ENCODE results near the gene ARHGAP8. TPM values are rescaled to one million over a fixed set of nuclear protein-coding genes. Genes with fewer than 3 reads are reported as not detected.

ARHGAP8 gene
- polyA plus RNA-seq (2012; ENCODE audit: insufficient read depth, insufficient read length): not detected

DNA sequence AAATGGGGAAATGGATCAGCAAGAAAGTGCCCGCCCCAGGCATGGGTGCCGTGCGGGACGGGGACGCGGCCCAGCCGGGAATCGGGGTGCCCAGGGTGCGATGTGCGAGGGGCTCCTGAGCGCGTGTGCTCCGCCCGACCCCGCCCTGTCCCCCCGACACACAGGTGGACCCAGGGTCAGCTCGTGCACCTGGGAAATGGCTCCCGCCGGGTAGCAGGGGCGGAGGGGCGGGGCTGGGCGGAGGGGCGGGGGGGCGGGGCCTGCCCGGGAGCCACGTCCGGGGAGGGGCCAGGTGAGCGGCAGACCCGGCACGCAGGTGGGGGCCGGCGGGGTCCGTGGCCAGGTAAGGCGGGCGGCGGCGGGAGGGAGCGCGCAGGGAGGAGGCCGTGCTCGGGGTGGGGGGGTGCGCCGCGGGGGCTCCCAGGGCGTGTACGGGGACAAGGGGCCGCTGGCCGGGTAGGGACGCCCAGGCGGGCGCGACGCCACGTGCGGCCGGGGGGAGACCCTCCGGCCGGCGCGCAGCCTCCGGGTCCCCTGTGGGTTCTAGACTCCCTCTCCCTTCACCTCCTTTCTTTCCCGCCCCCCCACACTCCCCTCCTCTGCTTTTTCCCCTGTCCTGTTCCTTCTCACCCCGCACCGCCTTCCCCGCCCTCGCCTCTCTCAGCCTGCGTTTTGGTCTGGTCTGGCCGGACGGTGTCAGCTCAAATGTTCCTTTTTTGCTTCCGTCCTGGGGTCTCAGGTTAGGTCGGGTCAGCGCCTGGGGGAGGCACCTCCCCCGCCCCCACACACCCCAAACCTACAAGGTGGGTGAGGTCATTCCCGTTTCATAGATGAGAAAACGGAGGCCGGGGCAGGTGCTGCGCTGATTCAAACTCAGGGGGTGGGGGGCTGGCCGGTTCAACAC, at the start of gene ARHGAP8:
Gene ARHGAP8 (plus strand): TSS at position 291 of the 904 bp plus-strand sequence. CDS start 33,953 bp downstream, outside the sequence.
- no peak for DNase-seq (ENCODE audit: low read depth, low spot score)
- H3K4me3 ChIP-seq (ENCODE audit: low read length): no peak within 1 kb of the TSS

DNA sequence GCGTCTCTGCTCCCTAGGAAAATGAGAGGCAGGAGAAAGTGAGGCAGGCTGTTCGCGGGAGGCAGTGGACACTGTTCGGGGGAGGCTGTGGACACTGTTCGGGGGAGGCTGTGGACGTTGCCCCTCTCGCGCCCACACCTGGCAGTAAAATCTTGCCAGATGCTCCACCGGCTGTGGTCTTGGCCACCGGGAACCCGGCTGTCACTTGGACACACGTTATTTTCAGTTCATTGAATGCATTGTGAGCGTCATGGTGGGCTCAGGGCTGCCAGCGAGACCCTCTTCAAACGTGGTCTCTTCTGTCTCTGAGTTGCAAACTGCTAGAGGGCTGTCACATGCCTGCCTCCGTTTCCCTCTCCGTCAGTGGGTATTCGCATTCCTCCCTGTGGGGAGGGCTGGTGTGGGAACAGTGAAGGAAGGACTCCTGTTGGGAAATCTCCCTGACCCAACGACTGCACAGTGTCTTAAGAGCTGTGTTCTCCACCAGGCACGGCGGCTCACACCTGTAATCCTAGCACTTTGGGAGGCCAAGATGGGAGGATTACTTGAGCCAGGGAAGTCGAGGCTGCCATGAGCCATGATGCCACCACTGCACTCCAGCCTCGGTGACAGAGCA, 49.0 kb upstream of the ARHGAP8 start:
- DNase-seq (ENCODE audit: low read depth, low spot score): no peak
- H3K4me3 ChIP-seq (ENCODE audit: low read length): peak overlapping the region; percentile 52

DNA sequence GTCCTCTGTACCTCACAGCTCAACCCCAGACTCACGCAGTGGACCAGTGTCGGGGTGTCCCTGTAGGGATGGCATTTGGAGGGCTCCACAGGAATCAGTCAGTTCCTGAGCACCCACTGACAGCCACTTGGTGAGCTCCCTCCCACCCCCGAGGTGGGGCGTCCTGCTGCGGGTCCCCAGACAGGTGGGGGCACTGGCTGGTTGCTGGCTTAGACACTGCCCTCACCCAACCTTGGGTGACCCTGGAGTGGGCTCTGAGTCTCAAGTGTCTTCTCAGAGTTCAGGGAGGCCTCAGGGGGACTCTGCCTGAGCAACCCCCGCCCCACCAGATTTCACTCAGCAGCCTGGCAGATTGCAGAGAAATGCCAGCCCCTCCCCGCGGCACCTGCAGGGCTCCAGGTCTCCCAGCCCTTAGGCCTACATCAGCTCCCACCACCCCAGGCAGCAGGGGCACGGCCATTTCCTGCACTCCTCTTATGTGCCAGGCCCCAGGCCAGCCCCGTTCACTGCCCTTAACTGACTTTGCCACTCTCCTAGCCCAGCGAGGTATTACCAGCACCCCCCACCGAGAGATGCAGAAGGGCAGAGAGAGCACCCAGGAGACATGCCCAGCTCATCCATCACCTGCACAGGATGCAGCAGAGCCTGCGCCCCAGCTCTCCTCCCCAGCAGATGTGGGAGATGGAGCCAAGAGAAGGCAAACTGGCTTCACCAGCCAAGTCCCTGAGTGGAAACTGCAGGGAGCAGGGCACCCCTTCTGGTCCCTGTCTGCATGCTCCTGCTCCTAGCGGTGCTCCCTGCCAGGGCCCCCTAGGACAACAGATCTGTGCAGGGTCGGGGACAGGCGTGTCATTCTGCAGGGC, 48.0 kb upstream of the ARHGAP8 start:
- no peak overlapping the region for H3K4me3 ChIP-seq (ENCODE audit: low read length)
- DNase-seq (ENCODE audit: low read depth, low spot score): no peak

DNA sequence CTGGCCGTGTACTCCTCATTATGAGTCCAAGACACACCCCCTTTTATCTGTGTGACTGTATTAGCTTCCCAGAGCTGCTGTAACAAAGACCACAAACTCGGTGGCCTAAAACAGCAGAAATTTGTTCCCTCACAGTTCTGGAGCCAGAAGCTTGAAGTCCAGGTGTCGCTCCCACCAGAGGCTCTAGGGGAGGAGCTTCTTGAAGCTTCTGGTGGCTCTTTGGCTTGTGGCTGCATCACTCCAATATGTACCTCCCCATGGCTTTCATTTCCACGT, 47.4 kb upstream of the ARHGAP8 start:
- no peak overlapping the region for H3K4me3 ChIP-seq (ENCODE audit: low read length)
- DNase-seq (ENCODE audit: low read depth, low spot score): no peak

DNA sequence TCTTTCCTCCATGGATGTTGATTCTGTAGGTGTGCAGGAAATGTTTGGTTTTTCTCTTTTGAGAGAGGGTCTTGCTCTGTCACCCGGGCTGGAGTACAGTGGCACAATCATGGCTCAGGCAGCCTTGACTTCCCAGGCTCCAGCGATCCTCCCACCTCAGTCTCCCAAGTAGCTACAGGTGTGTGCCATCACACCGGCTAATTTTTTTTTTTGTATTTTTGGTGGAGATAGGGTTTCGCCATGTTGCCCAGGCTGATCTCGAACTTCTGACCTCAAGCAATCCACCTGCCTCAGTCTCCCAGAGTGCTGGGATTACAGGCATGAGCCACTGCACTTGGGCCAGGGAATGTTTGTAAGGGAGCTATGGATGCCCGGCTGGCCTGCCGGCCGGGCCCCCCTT, 45.9 kb upstream of the ARHGAP8 start:
- no peak overlapping the region for H3K4me3 ChIP-seq (ENCODE audit: low read length)
- DNase-seq (ENCODE audit: low read depth, low spot score): no peak

DNA sequence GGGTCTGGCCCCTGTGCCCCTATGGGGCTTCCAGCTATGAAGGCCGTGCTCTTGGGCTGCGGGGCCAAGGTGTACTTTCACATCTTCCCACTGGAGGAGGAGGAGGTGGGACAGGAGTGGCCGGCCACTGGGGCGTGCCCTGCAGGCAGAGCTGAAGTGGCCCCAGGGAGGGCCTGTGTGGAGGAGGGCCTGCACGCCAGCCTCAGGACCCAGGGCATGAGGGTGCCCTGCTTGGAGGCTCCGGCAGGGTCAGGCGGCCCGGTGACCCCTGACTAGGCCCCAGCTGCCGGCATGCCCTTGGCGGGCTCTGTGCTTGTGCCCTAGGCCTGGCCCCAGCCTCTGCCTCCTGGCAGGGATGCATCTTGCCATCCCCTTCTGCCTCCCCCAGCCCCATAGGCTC, 45.2 kb upstream of the ARHGAP8 start:
- no peak for DNase-seq (ENCODE audit: low read depth, low spot score)
- H3K4me3 ChIP-seq (ENCODE audit: low read length): no peak overlapping the region

DNA sequence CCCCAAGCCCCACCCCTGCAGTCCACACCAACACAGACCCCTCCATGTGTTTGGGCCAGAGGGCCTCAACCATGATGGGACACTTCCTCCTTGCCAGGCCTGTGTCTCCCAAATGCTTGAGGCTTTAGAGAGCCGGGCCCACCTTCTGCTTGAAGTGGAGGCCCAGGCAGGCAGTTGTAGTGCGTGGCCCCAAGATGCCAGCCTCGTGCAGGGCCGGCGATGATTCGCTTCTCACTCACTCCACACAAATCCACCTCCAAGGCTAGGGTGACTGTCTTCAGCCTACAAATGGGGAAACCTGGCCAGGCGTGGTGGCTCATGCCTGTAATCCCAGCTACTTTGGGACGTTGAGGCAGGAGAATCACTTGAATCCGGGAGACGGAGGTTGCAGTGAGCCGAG, 44.6 kb upstream of the ARHGAP8 start:
- no peak for DNase-seq (ENCODE audit: low read depth, low spot score)
- H3K4me3 ChIP-seq (ENCODE audit: low read length): no peak overlapping the region

DNA sequence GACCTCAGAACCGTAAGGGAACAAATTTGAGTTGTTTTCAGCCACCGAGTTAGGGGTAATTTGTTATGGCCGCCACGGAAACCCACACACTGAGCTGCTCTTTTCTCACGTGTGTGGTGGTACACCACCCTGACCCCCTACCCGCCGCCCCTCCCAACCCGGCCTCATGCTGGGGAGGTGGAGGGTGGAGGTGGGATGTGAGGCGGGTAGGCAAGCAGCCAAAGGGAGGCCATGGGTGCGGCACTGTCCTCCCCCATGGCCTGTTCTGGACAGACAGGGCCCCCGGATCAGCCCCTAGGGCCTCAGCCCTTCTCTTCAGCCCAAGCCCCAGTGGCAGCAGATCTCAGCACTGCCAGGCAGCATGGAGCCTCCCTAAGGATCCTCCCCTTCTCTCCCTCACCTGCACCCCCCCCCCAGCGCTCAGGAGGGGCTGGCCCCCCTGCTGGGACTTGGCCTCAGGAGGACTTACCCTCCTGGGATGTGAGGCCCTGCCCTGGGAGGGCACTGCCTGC, 42.4 kb upstream of the ARHGAP8 start:
- H3K4me3 ChIP-seq (ENCODE audit: low read length): no peak overlapping the region
- DNase-seq (ENCODE audit: low read depth, low spot score): no peak

DNA sequence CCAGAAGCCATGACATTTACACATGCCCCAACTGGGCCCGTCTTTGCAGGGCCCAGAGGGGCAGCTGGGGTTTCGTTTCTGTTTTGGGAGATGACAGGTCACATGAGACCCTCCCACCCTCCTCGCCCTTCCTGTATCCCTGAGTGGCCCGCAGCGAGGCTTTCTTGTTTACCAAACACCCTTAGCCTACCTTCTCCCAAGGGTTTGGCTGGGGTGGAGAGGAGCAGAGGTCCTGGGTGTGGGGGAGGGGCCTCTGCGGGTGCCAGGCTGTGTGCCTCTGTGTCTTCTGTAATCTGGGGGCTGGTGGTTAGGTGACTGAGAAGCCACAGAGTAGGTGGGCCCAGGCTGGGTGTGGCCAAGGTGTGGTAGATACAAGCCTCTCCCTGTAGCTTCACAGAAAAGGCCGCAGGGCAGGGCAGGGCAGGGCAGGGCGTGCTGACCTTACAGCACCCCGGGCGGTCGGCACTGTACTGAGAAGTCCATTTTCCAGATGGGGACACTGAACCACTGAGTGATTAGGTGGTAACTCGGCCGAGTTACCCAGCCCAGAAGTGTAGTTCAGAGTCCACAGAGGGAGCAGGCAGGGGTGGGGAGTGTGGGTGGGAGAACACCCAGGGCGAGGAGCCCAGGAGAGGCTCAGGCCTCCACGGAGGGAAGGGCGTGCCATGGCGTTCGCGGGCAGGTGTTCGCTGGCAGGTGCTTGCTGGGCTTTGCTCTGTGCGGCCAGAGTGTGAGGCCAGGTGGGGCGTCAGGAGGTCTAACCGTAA, 41.7 kb upstream of the ARHGAP8 start:
- peak; percentile 43 for DNase-seq (ENCODE audit: low read depth, low spot score)

DNA sequence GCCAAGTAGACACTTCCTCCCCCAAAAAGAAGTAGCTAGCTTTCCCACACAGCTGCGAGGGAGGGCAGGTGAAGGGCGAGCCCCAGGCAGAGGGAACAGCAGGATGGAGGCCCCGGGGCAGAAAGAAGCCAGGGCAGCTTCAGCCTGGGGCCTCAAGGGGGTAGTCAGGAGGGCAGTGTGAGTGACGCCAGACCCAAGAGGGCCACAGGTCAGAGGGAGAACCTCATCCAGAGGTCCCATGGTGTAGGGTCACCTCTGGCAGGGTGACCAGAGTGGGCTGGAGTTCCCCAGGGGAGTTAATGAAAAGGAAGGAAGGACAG, 41.2 kb upstream of the ARHGAP8 start:
- peak; percentile 32 for DNase-seq (ENCODE audit: low read depth, low spot score)
- H3K4me3 ChIP-seq (ENCODE audit: low read length): no peak overlapping the region

More for the DNA sequence above, 41.7 kb upstream of the ARHGAP8 start:
- no peak overlapping the region for H3K4me3 ChIP-seq (ENCODE audit: low read length)

DNA sequence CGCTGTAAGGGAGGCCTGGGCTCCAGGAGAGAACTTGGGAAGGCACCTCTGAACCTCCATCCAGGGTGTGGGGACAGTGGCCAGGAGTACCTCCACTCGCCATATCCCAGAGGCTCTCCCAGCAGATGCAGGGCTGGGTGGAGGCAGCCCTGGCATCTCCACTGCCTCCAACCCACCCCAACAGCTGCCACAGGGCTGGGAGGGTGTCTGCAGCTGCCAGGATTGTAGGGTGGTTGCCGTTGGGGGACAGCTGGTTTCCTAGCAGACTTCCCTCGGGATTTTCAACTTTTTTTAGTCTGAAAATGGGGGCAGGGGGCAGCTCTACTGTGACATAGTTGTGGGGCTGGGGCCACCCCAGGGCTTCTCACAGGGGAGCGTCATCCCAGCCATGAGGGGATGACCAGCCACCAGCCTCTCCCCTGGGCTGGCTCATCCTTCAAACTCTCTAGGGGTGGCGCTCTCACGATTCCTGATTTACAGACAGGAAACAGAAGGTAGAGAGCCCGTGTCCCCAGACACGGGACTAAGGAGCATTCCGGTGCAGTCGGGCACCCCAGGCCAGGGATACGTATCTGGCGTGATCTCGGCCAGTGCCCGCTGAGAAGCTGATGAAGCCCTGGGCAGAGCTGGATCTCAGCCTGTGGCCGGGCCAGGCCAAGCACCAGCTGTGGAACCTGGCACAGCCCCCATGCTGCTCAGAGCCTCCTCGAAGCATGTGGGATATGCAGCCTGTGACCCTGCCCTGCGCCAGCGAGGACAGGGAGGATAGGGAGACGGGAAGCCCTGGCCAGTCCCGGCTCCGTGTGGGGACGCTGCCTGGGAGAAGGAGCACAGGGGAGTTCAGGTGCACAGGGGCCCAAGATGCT, 40.5 kb upstream of the ARHGAP8 start:
- H3K4me3 ChIP-seq (ENCODE audit: low read length): no peak overlapping the region
- no peak for DNase-seq (ENCODE audit: low read depth, low spot score)

DNA sequence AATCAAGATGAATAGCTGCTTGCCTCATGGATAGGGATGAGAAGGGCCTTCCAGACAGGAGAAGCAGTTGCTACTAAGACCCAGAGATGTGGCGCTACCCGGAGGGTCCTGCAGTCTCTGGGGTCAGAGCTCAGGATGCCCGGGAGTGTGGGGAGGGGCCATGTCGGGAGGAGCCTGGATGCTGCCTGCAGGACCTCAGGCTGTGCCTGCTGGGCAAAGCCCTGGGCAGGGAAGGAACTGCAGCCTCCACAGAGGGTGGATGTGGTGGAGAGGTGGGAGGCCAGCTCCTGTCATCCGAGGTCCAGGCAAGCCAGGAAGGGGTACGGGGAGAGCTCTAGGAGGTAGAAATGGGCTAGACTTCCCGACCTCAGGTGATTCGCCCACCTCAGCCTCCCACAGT, 39.4 kb upstream of the ARHGAP8 start:
- DNase-seq (ENCODE audit: low read depth, low spot score): no peak
- H3K4me3 ChIP-seq (ENCODE audit: low read length): no peak overlapping the region

DNA sequence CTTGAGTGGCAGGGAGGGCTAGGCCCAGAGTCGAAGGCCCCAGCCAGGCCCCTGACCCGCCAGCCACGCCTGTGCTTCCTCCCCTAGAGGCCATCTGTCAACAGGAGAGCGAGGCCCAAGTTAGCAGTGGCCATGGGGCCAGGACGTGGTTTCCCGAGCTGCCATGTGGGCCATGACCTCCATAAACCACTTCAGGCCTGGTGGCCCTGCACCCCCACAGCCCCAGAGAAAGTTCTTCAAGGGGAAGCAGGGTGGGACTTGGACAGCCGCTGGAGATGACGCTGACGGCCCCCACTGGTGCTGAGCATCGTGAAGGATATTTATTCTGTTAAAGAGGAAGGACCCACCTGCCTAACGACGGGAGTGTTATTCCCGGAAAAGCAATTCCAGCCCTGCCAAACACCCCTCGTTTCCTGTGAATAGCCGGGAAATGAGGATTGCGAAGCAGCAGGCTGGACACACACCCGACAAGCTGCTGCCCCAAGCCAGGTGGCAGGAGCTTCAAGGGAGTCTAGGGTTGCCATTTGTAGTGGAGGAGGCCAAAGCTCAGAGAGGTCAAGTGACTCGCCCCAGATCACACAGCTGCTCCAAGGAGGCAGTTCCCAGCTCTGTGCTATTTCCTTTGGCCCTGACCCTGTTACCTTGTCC, 37.5 kb upstream of the ARHGAP8 start:
- DNase-seq (ENCODE audit: low read depth, low spot score): no peak
- no peak overlapping the region for H3K4me3 ChIP-seq (ENCODE audit: low read length)

DNA sequence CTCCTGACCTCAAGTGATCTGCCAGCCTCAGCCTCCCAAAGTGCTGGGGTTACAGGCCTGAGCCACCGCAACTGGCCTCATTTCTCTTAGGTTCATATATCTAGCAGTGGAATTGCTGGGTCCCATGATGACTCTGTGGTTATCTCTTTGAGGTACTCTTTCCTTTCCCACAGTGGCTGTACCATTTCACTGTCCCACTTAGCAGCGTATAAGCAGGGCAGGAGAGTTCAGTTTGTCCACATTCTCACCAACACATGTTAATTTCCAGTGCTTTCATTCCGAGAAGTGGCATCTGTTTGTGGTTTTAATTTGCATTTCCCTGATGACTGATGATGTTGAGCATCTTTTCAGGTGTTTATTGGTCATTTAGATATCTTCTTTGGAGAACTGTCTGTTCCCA, 34.0 kb upstream of the ARHGAP8 start:
- DNase-seq (ENCODE audit: low read depth, low spot score): no peak
- H3K4me3 ChIP-seq (ENCODE audit: low read length): no peak overlapping the region

DNA sequence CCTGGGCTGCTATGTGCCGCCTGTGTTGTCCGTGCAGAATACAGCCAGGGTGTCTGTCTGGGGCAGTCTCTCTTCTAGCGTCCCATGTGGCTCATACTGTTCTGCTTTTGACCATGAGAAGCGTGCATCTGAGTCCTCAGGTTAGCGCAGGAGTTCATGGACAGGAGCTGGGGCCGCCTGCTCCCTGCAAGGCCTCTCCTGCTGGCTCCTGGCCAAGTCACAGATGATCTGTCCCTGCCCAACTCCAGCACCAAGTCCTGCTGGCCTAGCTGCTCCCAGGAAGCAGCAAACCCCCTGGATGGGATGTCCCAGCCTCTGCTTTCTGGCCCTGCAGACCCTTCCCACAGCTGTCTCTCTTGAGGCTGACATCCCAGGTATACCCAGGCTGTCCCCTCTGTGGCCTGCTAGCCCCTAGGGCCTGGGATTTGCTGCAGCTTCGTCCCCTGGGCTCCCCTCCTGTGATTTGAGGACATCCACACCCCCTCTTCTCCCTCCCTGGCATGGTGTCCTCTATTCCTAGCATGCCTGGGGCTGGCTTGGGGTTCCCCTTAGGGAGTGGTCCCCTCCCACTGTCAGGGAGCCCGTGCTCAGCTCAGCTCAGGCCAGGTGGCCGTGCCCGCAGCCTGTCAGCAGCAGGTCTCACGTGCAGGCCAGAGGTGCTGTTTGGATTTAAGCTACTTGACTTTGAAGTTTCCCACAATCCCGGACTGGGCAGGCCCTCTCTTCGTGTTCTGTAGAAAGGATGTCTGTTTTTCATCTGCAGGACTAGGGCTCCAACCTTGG, 32.6 kb upstream of the ARHGAP8 start:
- no peak for DNase-seq (ENCODE audit: low read depth, low spot score)

DNA sequence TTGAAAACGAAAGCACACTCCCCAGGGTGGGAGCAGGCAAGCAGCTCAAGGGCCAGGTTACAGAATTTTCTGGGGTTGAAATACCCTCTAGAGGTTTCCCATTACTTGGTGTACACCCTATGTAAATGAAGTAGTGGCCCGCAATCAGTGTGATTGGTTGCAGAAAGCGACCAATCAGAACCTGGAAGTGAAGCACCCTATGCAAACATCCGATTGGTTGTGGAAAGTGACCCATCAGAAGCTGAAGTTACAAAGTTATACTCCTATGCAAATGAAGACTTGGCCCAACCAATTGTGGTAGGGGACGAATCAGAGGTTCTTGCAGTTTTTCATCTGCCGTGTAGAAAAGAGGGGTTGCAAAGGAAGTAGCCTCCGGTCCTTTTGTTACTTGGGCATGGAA, 31.2 kb upstream of the ARHGAP8 start:
- DNase-seq (ENCODE audit: low read depth, low spot score): peak; percentile 34
- H3K4me3 ChIP-seq (ENCODE audit: low read length): no peak overlapping the region

More for the DNA sequence above, 32.6 kb upstream of the ARHGAP8 start:
- H3K4me3 ChIP-seq (ENCODE audit: low read length): no peak overlapping the region

DNA sequence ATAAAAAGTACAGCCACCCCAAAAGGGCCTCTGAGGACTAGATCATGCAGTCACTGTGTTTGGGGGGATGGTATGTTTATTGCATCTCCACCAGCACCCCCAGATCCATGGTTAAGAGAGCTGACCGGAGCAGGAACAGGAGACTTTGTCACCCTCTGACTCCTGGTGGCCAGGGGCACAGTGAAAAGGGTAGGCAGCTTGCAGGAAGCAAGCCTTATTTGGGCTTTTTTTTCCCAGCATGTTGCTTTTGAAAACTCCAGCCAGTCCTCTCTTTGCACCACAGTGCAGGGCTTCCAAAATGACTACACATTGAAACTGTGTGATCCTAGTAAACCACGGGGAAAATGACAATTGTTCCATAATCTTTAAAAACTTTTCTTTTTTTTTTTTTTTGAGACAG, 29.8 kb upstream of the ARHGAP8 start:
- DNase-seq (ENCODE audit: low read depth, low spot score): no peak
- no peak overlapping the region for H3K4me3 ChIP-seq (ENCODE audit: low read length)
